Neural cell (in vitro differentiated cells): ENCODE data around the gene CAMK2N2.

Source experiments
- CTCF ChIP-seq: fragments of 450-650 bp; IDR thresholded peaks from 2 replicates; pipeline ENCODE4 v1.5.1; 2014; ENCODE audit warnings: antibody characterized with exemption, mild to moderate bottlenecking, moderate library complexity; ENCODE audit not compliant: poor library complexity, severe bottlenecking
- REST ChIP-seq: IDR thresholded peaks from 2 replicates; pipeline ENCODE4 v1.6.1; 2012; ENCODE audit warnings: borderline replicate concordance

GRCh38 chr3:184228376-184229137 lies 32.8 kb downstream of the CAMK2N2 start:
- TF ChIP-seq REST, result no peak
- no peak for TF ChIP-seq CTCF
